ENCODE results near the gene SPINK2.

- TF ChIP-seq CTCF (IDR thresholded peaks at IDR 0.05): no peak
- no peak for TF ChIP-seq POLR2A (IDR thresholded peaks at IDR 0.05)
Measured at GRCh38 chr4:56762484-56763250, 58.8 kb downstream of the SPINK2 start.
